Measurements from ENCODE around the gene TDO2. TPM values are rescaled to one million over a fixed set of nuclear protein-coding genes. Genes with fewer than 3 reads are reported as not detected.

The TDO2 gene
- total RNA-seq, 1 donor from 2014 or later = 3.0 TPM

DNA sequence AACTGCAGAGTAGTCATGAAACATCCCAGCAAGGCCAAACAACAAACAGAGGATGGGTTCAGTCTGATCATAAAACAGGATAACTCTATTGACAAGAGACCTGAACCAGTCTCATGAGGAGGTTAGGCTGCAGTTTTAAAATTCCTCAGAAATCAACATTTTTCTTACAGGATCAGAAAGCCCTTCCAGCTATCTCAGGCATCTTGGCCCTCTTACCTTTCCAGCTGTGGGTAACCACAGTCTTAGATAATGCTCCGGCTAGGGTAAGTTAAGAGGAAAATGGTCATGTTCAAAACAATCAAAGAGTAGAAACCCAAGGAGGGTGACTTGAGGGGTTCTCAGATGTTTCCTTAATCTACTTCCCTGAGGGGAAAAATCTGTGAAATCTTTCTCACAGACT is 45.0 kb downstream of the TDO2 start:
- Histone ChIP-seq H3K9me3 (no peaks in the 10 kb centered on the region), H3K4me1 (peaks cover 9% of the 10 kb centered on the region), H3K27ac (no peak overlapping the region), H3K27me3 (no peaks in the 10 kb centered on the region), H3K36me3 (no peaks in the 10 kb centered on the region), H3K4me3 (no peak overlapping the region)
- DNase-seq (no peak), ATAC-seq (no peak)
- intact Hi-C loops (cut with DNase I) = no loop called here
- TF ChIP-seq, protein P1, sequence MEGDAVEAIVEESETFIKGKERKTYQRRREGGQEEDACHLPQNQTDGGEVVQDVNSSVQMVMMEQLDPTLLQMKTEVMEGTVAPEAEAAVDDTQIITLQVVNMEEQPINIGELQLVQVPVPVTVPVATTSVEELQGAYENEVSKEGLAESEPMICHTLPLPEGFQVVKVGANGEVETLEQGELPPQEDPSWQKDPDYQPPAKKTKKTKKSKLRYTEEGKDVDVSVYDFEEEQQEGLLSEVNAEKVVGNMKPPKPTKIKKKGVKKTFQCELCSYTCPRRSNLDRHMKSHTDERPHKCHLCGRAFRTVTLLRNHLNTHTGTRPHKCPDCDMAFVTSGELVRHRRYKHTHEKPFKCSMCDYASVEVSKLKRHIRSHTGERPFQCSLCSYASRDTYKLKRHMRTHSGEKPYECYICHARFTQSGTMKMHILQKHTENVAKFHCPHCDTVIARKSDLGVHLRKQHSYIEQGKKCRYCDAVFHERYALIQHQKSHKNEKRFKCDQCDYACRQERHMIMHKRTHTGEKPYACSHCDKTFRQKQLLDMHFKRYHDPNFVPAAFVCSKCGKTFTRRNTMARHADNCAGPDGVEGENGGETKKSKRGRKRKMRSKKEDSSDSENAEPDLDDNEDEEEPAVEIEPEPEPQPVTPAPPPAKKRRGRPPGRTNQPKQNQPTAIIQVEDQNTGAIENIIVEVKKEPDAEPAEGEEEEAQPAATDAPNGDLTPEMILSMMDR (IDR thresholded peaks at IDR 0.05) = no peak

DNA sequence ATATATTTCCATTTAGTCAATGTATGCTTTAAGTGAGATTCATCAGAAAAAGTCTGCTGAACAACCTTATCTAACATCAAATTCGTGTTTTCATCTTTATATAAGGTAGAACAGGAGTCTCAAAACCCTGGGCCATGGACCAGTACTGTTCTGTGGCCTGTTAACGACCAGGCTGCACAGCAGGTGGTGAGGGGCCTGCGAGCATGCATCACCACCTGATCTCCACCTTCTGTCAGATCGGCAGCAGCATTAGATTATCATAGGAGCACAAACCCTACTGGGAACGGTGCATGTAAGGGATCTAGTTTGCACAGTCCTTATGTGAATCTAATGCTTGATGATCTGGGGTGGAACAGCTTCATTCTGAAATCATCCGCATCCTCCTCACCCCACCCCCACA is 47.0 kb downstream of the TDO2 start:
- no peak for ATAC-seq
- no peak overlapping the region for H3K4me3 ChIP-seq
- H3K9me3 ChIP-seq = no peaks in the 10 kb centered on the region
- H3K4me1 ChIP-seq = peaks cover 9% of the 10 kb centered on the region
- H3K27me3 ChIP-seq = no peaks in the 10 kb centered on the region
- H3K36me3 ChIP-seq = no peaks in the 10 kb centered on the region
- intact Hi-C loops (cut with DNase I) = loop anchor here (10.0 kb wide), 1 partner anchor 146 kb away; no protein-coding TSS in a partner anchor
- no peak overlapping the region for H3K27ac ChIP-seq
- TF ChIP-seq, protein P1 (IDR thresholded peaks at IDR 0.05) = no peak
- no peak for DNase-seq

DNA sequence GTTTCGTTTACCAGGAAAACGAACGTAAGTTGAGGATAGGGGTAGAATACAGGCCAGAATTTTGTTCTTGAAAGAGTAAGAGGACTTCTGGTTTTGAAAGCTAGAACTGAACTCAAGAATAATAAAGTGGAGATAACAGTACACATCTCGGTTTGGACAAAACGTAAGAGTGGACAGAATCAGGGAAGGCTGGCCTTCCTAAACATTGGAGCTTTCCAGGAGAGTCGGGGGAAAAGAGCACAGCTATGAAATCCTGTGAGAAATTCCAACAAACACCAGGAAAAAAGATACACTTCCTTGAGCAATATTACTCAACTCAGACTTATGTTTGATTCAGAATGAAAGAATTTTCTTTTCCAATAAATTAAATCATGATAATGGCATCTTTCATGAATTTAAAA is 49.0 kb downstream of the TDO2 start:
- H3K4me3 ChIP-seq = peak overlapping the region; percentile 73
- no peak for ATAC-seq
- no peaks in the 10 kb centered on the region for H3K27me3 ChIP-seq
- no peak for DNase-seq
- H3K27ac ChIP-seq = peak overlapping the region; percentile 99
- H3K9me3 ChIP-seq = no peaks in the 10 kb centered on the region
- peaks cover 9% of the 10 kb centered on the region for H3K4me1 ChIP-seq
- intact Hi-C loops (cut with DNase I) = loop anchor here (10.0 kb wide), 1 partner anchor 148 kb away; no protein-coding TSS in a partner anchor
- TF ChIP-seq, protein P1 (IDR thresholded peaks at IDR 0.05) = no peak
- no peaks in the 10 kb centered on the region for H3K36me3 ChIP-seq

DNA sequence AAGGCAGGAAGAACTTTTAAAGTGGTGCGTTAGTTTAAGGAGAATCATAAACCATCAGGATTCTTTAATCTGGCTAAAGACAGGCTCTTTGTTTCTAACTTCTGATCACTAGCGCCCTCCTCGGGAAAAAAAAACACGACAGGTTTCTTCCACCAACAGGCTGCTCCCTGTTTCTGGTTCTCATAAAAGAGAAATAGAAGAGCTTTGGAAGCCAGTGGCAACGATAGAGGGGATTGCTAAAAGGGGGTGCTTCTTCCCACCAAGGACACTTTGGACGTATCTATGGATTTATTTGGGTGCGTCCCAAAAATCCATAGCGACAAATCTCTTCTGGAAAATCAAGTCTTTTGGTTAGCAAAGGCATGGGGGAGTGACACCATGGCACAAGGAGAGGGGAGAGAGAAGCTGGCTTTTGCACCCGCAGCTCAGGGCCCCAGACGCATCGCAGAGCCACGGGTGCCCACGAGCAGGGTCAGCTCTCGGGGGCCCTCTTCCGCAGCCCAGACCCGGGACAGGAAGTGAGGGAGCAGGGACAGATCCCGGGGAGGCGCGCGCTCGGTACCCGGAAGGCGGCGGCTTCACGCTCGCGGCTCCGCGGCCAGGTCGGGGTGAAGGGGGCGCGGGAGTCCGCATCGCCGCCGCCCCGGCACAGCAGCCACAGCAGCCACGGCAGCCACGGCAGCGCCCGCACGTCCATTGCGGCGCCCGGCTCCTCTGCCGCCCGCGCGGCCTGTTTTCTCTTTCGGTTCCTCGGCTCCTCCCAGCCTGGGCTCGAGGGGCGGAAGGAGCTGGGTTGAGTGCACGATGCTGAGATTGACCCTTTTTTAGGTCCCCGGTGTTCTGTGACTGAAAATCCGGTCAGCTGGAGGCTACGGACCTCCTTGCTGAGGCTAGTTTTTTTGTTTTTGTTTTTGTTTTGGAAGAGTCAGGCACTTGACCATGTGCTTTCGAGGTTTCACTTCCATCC is 49.9 kb downstream of the TDO2 start, which contains the start of gene CTSO:
TSS of gene CTSO (minus strand) at position 716 of the 967 bp plus-strand sequence. CDS start at position 697, 19 bp downstream.
- Histone ChIP-seq H3K4me3 (peak within 1 kb of the TSS; percentile 73), H3K4me1 (peaks cover 9% of the 10 kb centered on the region), H3K27ac (peak within 1 kb of the TSS; percentile 99), H3K27me3 (no peaks in the 10 kb centered on the region), H3K36me3 (no peaks in the 10 kb centered on the region), H3K9me3 (no peaks in the 10 kb centered on the region)
- TF ChIP-seq, protein P1 (IDR thresholded peaks at IDR 0.05) = peak; percentile 72
- peak; percentile 91 for DNase-seq
- ATAC-seq = peak; percentile 97
- intact Hi-C loops (cut with DNase I) = loop anchor here (10.0 kb wide), 1 partner anchor 149 kb away; no protein-coding TSS in a partner anchor

DNA sequence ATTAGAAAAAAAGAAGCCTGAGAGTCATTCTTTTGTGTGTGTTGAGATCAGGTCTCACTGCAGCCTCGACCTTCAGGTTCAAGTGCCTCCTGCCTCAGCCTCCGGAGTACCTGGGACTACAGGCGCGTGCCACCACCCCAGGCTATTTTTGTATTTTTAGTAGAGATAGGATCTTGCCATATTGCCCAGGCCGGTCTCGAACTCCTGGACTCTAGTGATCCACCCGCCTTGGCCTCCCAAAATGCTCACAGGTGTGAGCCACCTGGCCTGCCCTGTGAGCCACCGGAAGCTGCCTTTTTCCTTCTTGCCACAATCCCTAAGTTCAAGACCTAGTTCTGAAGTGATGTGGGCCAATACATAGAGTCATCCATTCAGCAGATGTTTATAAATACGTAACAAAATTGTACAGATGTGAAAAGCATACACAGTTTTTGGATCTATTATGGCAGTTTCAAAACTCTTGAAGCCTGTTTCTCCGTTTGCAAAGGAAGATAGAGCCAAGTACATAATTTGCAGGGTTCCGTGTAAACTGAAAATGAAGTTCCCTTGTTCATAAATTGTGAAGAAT is 50.7 kb downstream of the TDO2 start:
- Histone ChIP-seq H3K4me3 (peak overlapping the region; percentile 73), H3K36me3 (no peaks in the 10 kb centered on the region), H3K27me3 (no peaks in the 10 kb centered on the region), H3K4me1 (peaks cover 9% of the 10 kb centered on the region), H3K9me3 (no peaks in the 10 kb centered on the region), H3K27ac (peak overlapping the region; percentile 99)
- ATAC-seq (no peak), DNase-seq (no peak)
- intact Hi-C loops (cut with DNase I) = loop anchor here (10.0 kb wide), 1 partner anchor 149 kb away; no protein-coding TSS in a partner anchor
- TF ChIP-seq, protein P1 (IDR thresholded peaks at IDR 0.05) = no peak
